NCI-H2196 (cell line): ENCODE measurements around the gene CORO2B.

Experiments used
- DNase-seq: peaks from one replicate; lab custom pipeline; 2025; ENCODE audit not compliant: unreplicated experiment; lab: John Stamatoyannopoulos, UW

CORO2B gene

GRCh38 chr15:68695061-68695595 lies 116.3 kb downstream of the CORO2B start:
- no peak for DNase-seq

GRCh38 chr15:68696414-68697363 lies 117.9 kb downstream of the CORO2B start:
- no peak for DNase-seq

- DNase-seq = no peak
Observed at GRCh38 chr15:68697711-68698690, 119.2 kb downstream of the CORO2B start.

- DNase-seq = no peak
Observed at GRCh38 chr15:68698708-68699107, 119.9 kb downstream of the CORO2B start.

GRCh38 chr15:68699124-68699880 lies 120.5 kb downstream of the CORO2B start:
- no peak for DNase-seq

GRCh38 chr15:68699881-68700454 lies 121.2 kb downstream of the CORO2B start:
- no peak for DNase-seq

- peak; percentile 46 for DNase-seq
Observed at GRCh38 chr15:68700455-68701123, 121.8 kb downstream of the CORO2B start.

- DNase-seq = no peak
Observed at GRCh38 chr15:68701886-68702285, 123.1 kb downstream of the CORO2B start.

GRCh38 chr15:68704496-68705021 lies 125.8 kb downstream of the CORO2B start:
- DNase-seq = no peak

GRCh38 chr15:68706256-68706655 lies 127.5 kb downstream of the CORO2B start:
- DNase-seq = no peak

- no peak for DNase-seq
Observed at GRCh38 chr15:68706931-68707330, 128.1 kb downstream of the CORO2B start.

GRCh38 chr15:68707386-68707785 lies 128.6 kb downstream of the CORO2B start:
- no peak for DNase-seq

GRCh38 chr15:68709876-68710275 lies 131.1 kb downstream of the CORO2B start:
- no peak for DNase-seq

GRCh38 chr15:68710536-68710935 lies 131.7 kb downstream of the CORO2B start:
- DNase-seq = no peak

- DNase-seq = no peak
Observed at GRCh38 chr15:68711406-68711805, 132.6 kb downstream of the CORO2B start.

GRCh38 chr15:68712886-68713285 lies 134.1 kb downstream of the CORO2B start:
- no peak for DNase-seq

- no peak for DNase-seq
Observed at GRCh38 chr15:68713874-68714273, 135.1 kb downstream of the CORO2B start.

- DNase-seq = no peak
Observed at GRCh38 chr15:68715111-68715510, 136.3 kb downstream of the CORO2B start.

GRCh38 chr15:68717951-68718350 lies 139.2 kb downstream of the CORO2B start:
- DNase-seq = no peak
